Panc1 (cell line): ENCODE data around the gene OGFRL1.

ENCODE experiments used
- POLR2AphosphoS5 ChIP-seq: IDR thresholded peaks from 2 replicates; pipeline ENCODE4 v1.6.1; 2012; ENCODE audit warnings: mild to moderate bottlenecking, low read depth, low read length, moderate library complexity
- REST ChIP-seq, 2 experiments: IDR thresholded peaks; 2 replicates each; pipeline ENCODE4 v1.6.1; 2011 to 2012; ENCODE audit warnings: low read depth in 2 of 2, control low read depth in 1 of 2, low read length in 1 of 2, mild to moderate bottlenecking in 1 of 2, moderate library complexity in 1 of 2; ENCODE audit not compliant: insufficient read depth in 1 of 2
- SIN3A ChIP-seq: IDR thresholded peaks from 2 replicates; pipeline ENCODE4 v1.6.1; 2012; ENCODE audit warnings: low read depth, mild to moderate bottlenecking, low read length, moderate library complexity, borderline replicate concordance; ENCODE audit not compliant: insufficient read depth
- TCF7L2 ChIP-seq: IDR thresholded peaks from 2 replicates; pipeline ENCODE4 v1.6.1; 2011; ENCODE audit warnings: mild to moderate bottlenecking, low read depth, low read length, inconsistent platforms
- TF ChIP-seq, protein P1 (sequence below): fragments of 450-650 bp; IDR thresholded peaks from 2 replicates; pipeline ENCODE4 v1.5.1; 2017; ENCODE audit warnings: mild to moderate bottlenecking

GRCh38 chr6:71345476-71346333 is 57.1 kb downstream of the OGFRL1 start:
- TF ChIP-seq, protein P1, sequence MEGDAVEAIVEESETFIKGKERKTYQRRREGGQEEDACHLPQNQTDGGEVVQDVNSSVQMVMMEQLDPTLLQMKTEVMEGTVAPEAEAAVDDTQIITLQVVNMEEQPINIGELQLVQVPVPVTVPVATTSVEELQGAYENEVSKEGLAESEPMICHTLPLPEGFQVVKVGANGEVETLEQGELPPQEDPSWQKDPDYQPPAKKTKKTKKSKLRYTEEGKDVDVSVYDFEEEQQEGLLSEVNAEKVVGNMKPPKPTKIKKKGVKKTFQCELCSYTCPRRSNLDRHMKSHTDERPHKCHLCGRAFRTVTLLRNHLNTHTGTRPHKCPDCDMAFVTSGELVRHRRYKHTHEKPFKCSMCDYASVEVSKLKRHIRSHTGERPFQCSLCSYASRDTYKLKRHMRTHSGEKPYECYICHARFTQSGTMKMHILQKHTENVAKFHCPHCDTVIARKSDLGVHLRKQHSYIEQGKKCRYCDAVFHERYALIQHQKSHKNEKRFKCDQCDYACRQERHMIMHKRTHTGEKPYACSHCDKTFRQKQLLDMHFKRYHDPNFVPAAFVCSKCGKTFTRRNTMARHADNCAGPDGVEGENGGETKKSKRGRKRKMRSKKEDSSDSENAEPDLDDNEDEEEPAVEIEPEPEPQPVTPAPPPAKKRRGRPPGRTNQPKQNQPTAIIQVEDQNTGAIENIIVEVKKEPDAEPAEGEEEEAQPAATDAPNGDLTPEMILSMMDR, result no peak
- no peak for TF ChIP-seq REST (IDR thresholded peaks at IDR 0.05; ENCODE audit: insufficient read depth in 1 of 2, low read depth in 2 of 2, low read length in 1 of 2)
- no peak for TF ChIP-seq POLR2AphosphoS5
- no peak for TF ChIP-seq TCF7L2
- TF ChIP-seq SIN3A, result no peak
